ENCODE measurements around the gene CPLX1.

Gene CPLX1

DNA sequence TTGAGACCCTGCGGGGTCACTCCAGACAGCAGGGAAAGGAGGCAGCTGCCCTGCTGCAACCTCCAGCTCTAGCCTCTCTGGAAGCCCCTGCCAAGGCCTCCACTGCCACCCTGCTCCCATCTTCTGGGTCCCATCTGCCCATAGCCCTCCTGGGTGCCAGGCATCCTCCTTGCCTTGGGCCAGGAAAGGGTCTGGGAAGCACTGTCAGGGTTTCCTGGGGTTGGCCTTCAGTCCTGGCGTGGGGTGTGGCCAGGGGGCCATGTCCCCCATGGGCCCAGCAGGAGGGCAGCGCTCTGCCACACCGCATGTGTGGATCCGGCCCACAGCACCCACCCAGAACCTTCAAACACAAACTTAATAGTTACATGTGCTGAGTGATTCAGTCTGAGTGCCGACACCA, 3.4 kb upstream of the CPLX1 start:
- TF ChIP-seq POU2F2 (IDR thresholded peaks at IDR 0.05; ENCODE audit: low read depth, low read length) (no peak), POLR2AphosphoS5 (IDR thresholded peaks at IDR 0.05; ENCODE audit: low read depth, low read length) (no peak), POLR2A (IDR thresholded peaks at IDR 0.05; ENCODE audit: low read depth, low read length) (no peak), TAF1 (IDR thresholded peaks at IDR 0.05; ENCODE audit: low read depth, low read length) (no peak)
- DNase-seq (ENCODE audit: insufficient read length, low spot score) (no peak), FAIRE-seq (no peak)

DNA sequence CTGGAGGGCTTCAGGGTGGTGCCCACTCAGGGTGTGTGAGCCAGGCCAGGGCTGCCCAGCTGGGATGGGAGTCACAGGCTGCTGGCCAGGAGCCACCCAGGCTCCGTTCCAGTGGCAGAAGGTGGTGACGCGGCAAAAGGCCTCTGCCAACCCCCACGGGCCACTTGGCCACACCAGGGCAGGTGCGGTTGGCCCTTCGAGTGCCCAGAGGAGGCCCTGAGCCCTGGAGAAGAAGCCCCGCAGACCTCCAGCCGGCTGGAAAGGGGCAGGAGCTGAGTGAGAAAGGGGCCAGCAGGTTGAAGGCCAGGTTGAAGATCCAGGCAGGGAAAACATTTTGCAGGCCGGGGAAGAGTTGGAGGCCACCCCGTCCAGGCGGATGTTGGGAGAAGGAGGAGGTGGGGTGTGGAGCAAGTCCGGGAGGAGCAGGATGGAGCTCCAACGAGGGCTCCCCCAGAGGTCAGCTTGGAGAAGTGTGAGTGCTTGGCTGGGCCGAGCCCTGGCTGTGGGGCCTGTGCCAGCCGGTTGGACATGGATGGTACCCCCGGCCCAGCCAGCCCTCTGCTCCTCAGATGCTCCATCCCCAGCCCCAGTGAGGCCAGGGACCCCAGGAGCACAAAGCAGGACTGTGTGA, 2.8 kb upstream of the CPLX1 start:
- FAIRE-seq = no peak
- DNase-seq (ENCODE audit: insufficient read length, low spot score) = no peak
- TF ChIP-seq POU2F2 (IDR thresholded peaks at IDR 0.05; ENCODE audit: low read depth, low read length) (no peak), TAF1 (IDR thresholded peaks at IDR 0.05; ENCODE audit: low read depth, low read length) (no peak), SPI1 (IDR thresholded peaks at IDR 0.05; ENCODE audit: low read depth, low read length) (no peak), POLR2A (IDR thresholded peaks at IDR 0.05; ENCODE audit: low read depth, low read length) (no peak), POLR2AphosphoS5 (IDR thresholded peaks at IDR 0.05; ENCODE audit: low read depth, low read length) (no peak), PAX5 (IDR thresholded peaks at IDR 0.05; ENCODE audit: insufficient read depth, low read length, severe bottlenecking) (no peak)

DNA sequence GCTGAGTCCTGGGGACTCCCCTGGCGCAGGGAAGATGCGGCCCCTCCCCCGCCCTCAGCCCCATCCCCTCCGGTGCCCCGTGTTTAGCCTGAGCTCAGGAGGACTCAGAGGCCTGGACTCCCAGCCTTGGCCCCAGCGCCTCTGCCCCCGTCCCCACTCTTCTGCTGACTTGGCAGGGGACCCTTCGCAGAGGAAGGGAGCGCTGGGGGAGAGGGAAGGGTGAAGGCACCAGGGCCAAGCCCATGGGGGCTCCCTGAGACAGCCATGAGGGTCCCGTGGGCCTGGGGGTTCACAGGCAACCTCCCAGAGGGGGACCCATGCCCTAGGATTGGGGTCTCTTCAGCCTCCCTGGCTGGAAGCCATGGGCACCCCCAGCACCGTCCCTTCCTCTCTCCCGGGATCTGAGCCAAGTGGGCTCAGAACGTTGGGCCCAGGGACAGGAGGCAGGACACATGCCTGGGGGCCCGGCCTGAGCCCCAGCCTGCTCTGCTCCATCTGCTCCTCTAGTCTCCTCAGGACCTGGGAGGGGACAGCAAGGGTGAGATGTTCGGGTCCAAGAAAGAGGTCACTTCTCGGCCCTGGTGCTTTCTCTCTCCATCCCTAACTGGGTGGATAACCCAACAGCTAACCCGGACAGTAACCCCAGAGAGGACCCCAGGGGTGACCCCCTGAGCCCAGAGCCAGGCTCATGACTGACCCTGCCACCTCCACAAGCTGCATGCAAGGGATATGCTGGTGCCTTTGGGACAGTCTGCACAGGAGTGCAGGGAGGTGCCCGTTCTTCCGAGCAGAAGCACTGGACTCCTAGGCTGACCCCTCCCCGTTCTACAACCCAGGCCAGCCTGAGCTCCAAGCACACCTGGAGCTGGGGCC, 1.5 kb upstream of the CPLX1 start:
- DNase-seq (ENCODE audit: insufficient read length, low spot score) (no peak), FAIRE-seq (no peak)
- TF ChIP-seq SPI1 (IDR thresholded peaks at IDR 0.05; ENCODE audit: low read depth, low read length) = no peak
- no peak for TF ChIP-seq PAX5 (IDR thresholded peaks at IDR 0.05; ENCODE audit: insufficient read depth, low read length, severe bottlenecking)
- no peak for TF ChIP-seq POU2F2 (IDR thresholded peaks at IDR 0.05; ENCODE audit: low read depth, low read length)
- TF ChIP-seq TAF1 (IDR thresholded peaks at IDR 0.05; ENCODE audit: low read depth, low read length) = no peak
- TF ChIP-seq POLR2A (IDR thresholded peaks at IDR 0.05; ENCODE audit: low read depth, low read length) = no peak
- TF ChIP-seq POLR2AphosphoS5 (IDR thresholded peaks at IDR 0.05; ENCODE audit: low read depth, low read length) = no peak

DNA sequence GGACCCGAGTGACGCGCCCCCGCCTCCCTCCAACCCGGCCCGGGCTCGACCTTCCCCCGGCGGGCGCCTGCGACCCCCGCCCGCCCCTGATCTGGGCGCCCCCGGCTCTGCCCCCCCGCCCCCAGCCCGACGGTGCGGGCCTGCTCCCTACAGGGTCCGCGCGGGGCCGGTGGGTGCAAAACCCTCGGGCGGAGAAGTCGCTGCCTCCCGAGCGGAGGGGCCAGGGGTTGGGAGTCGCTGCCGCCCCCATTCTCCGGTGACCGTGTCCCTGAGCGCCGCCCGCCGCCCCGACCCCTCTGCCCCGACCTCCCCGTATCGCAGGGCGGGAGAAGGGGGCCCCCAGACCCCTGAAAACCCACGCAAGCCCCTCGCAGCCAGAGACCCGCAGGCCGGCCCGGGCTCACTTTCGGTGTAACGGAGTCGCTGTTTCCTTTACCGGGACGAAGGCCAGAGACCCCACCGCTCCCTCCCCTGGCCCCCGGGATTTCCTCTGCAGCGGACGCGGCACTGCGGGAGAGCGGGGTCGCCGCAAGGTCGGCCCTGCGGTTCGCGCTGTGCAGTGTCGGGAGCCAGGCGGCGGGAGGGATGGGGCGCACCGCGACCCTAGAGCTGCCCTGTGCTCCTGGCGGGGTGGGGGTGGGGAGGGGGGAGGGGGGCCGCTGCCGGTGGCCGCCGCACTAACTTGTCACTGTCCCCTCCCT, 729 bp upstream of the CPLX1 start:
- TF ChIP-seq SPI1 (IDR thresholded peaks at IDR 0.05; ENCODE audit: low read depth, low read length) = no peak
- no peak for TF ChIP-seq PAX5 (IDR thresholded peaks at IDR 0.05; ENCODE audit: insufficient read depth, low read length, severe bottlenecking)
- no peak for TF ChIP-seq POU2F2 (IDR thresholded peaks at IDR 0.05; ENCODE audit: low read depth, low read length)
- TF ChIP-seq POLR2AphosphoS5 (IDR thresholded peaks at IDR 0.05; ENCODE audit: low read depth, low read length) = no peak
- TF ChIP-seq POLR2A (IDR thresholded peaks at IDR 0.05; ENCODE audit: low read depth, low read length) = no peak
- no peak for TF ChIP-seq TAF1 (IDR thresholded peaks at IDR 0.05; ENCODE audit: low read depth, low read length)

DNA sequence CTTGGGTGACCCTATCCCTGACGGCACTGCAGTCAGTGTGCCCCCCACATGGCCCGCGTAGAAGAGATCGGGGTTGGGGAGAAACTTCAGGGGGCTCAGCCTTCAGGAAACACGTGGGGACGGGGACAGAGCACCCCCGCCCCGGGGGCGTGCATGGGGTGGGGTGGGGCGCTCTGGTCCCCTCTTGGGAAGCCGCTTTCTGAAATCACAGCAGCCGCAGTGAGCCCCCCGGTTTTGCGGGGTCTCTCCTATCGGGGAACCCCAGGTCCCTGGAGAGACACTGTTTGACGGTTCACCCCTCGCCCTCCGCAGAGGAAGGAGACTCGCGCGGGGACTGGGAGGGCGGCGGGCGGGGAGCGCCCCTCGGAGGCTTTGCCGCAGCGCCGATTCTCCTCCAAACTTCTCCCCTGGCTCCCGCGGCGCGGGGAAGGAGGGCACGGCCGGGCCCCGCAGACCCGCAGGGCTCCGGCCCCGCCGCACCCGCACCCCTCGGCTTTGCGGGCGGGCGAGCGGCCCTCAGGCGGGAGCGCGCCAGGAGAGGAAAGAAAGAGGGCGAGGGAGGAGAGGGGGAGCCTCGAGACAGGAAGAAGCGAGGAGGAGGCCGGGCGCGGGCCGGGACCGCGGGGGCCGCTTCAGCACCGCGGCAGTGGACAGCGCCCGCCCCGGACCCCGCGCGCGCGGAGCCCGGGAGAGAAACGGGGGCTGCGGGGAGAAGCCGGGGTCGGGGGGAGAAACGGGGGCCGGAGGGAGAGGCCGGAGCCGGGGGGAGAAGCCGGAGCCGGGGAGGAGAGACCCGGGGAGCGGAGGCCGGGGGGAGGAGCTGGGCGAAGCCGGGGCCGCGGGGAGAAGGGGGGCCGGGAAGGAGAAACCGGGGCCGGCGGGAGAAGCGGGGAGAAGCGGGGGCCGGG, 612 bp downstream of the CPLX1 start:
- TF ChIP-seq SPI1 (IDR thresholded peaks at IDR 0.05; ENCODE audit: low read depth, low read length) (no peak), POLR2A (IDR thresholded peaks at IDR 0.05; ENCODE audit: low read depth, low read length) (no peak), POLR2AphosphoS5 (IDR thresholded peaks at IDR 0.05; ENCODE audit: low read depth, low read length) (no peak), PAX5 (IDR thresholded peaks at IDR 0.05; ENCODE audit: insufficient read depth, low read length, severe bottlenecking) (no peak), POU2F2 (IDR thresholded peaks at IDR 0.05; ENCODE audit: low read depth, low read length) (no peak), TAF1 (IDR thresholded peaks at IDR 0.05; ENCODE audit: low read depth, low read length) (no peak)
- DNase-seq (ENCODE audit: insufficient read length, low spot score) (no peak), FAIRE-seq (no peak)

More for the DNA sequence above, 729 bp upstream of the CPLX1 start:
- FAIRE-seq (no peak), DNase-seq (ENCODE audit: insufficient read length, low spot score) (no peak)

DNA sequence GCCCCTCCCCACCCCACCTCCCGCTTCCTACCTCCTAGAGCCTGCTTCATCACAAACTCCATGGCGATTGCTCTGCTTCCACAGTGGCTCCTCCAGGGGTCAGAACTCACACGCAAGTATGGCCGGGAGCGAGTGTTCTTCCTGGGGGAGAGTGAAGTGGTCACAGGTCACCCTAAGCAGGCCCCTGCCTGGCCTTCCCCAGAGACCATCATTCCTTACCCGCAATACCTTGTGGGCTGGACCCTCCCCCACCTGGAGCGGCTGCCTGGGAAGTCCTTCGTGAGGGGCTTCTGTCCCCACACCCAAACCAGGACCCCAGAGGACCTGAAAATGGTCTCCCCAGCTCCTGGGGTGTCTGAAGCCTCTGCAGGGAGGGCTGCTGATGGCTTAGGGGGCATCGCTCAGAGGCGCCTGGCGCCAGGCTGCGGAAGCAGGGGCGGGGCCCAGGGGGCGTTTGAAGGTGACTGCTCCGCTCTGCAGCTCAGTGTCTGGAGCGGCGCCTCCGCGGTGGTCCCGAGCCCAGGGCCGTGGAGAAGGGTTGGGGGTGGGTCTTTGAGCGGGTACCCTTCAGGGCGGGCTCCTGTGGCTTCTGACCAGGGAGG, 1.4 kb downstream of the CPLX1 start:
- FAIRE-seq (no peak), DNase-seq (ENCODE audit: insufficient read length, low spot score) (no peak)
- TF ChIP-seq PAX5 (IDR thresholded peaks at IDR 0.05; ENCODE audit: insufficient read depth, low read length, severe bottlenecking) = no peak
- no peak for TF ChIP-seq POU2F2 (IDR thresholded peaks at IDR 0.05; ENCODE audit: low read depth, low read length)
- no peak for TF ChIP-seq POLR2A (IDR thresholded peaks at IDR 0.05; ENCODE audit: low read depth, low read length)
- TF ChIP-seq SPI1 (IDR thresholded peaks at IDR 0.05; ENCODE audit: low read depth, low read length) = no peak
- TF ChIP-seq POLR2AphosphoS5 (IDR thresholded peaks at IDR 0.05; ENCODE audit: low read depth, low read length) = no peak
- no peak for TF ChIP-seq TAF1 (IDR thresholded peaks at IDR 0.05; ENCODE audit: low read depth, low read length)

DNA sequence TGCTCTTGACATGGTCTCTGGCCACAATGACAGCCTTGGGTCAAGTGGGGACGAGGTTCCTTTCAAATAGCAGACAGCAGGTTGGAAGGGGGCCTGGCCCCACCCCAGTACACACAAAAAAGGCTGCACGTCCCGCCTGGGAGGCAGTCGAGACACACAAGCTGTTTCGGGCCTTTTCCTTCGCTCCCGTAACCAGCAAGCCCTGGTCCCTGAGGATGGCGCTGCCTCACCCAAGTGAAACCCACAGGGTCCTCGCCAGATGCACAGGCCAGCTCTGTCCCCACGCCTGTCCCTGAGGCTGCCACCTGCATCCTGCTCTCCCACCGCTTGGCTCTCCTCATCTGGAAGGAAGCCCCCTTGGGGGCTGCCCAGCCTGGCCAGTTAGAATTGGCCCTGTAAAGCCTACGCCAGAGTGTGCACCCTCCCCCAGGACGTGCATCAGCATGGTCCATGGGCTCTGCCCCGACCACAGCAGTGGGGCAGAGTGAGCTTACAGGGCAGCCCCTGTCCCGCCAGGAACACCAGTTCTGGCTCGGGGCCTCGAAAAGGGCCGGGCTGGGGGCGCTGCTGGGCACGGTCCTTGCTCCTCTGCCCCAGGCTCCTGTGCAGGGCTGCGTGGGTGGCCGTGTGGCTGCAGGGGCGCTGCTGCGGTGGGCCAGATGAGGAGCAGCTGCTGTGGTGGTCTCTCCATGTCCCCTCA, 2.0 kb downstream of the CPLX1 start:
- TF ChIP-seq POLR2AphosphoS5 (IDR thresholded peaks at IDR 0.05; ENCODE audit: low read depth, low read length) (no peak), PAX5 (IDR thresholded peaks at IDR 0.05; ENCODE audit: insufficient read depth, low read length, severe bottlenecking) (no peak), SPI1 (IDR thresholded peaks at IDR 0.05; ENCODE audit: low read depth, low read length) (no peak), POU2F2 (IDR thresholded peaks at IDR 0.05; ENCODE audit: low read depth, low read length) (no peak), TAF1 (IDR thresholded peaks at IDR 0.05; ENCODE audit: low read depth, low read length) (no peak), POLR2A (IDR thresholded peaks at IDR 0.05; ENCODE audit: low read depth, low read length) (no peak)
- no peak for DNase-seq (ENCODE audit: insufficient read length, low spot score)
- FAIRE-seq = no peak

Measured in GM12891 (cell line).